Neural crest cell (in vitro differentiated cells): ENCODE data around the gene ALLC. TPM values are rescaled to one million over a fixed set of nuclear protein-coding genes. Genes with fewer than 3 reads are reported as not detected.

Experiments used
- DNase-seq: peaks from one replicate; pipeline ENCODE4 v3.0.0; 2021; ENCODE audit warnings: low read depth, mixed read lengths, low spot score
- H3K27ac Mint-ChIP-seq: one replicate; pipeline ENCODE4 v1.8.0; 2021; ENCODE audit warnings: mild to moderate bottlenecking, mixed read lengths; ENCODE audit not compliant: unreplicated experiment
- H3K27me3 Mint-ChIP-seq: 2 replicates; pipeline ENCODE4 v1.8.0; 2021; ENCODE audit warnings: low read depth, mild to moderate bottlenecking, mixed read lengths
- H3K36me3 Mint-ChIP-seq: 2 replicates; pipeline ENCODE4 v1.8.0; 2021; ENCODE audit warnings: low read depth, mild to moderate bottlenecking, mixed read lengths
- H3K4me1 Mint-ChIP-seq: 2 replicates; pipeline ENCODE4 v1.8.0; 2021; ENCODE audit warnings: mixed read lengths
- H3K4me3 Mint-ChIP-seq: one replicate; pipeline ENCODE4 v1.8.0; 2021; ENCODE audit warnings: mild to moderate bottlenecking, mixed read lengths
- H3K9me3 Mint-ChIP-seq: 2 replicates; pipeline ENCODE4 v1.8.0; 2021; ENCODE audit warnings: mixed read lengths
- CTCF ChIP-seq: fragments of 200-600 bp; sonication (generic); conservative IDR thresholded peaks from 2 replicates; pipeline ENCODE4 v1.5.0; 2021; ENCODE audit warnings: antibody characterized with exemption, mild to moderate bottlenecking
- total RNA-seq: library from RNA; stranded (reverse); gene quantifications from 2 replicates; pipeline ENCODE4 v1.2.1, GENCODE V29; 2021

The ALLC gene
- total RNA-seq, 1 donor from 2014 or later = not detected

DNA sequence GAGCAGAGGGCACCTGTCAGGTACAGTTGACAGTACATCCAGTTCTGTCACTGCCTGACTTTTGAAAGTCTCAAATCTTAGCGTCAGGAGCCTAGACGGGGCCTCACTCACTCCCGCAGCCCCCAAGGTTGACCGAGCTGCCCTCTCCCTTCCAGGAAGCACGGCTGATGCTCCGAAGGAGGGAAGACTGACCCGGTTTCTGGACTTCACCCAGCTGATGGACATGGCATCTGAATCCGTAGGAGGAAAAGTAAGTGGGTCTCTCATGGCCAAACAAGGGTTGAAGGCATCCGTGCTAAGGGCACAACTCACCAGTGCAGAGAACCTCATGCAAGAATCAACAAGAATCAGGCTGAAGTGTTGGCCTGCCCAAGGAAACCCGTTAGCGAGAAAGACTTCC lies 12.9 kb downstream of the ALLC start:
- H3K27me3 Mint-ChIP-seq = no peaks in the 10 kb centered on the region
- no peak overlapping the region for H3K27ac Mint-ChIP-seq
- no peaks in the 10 kb centered on the region for H3K9me3 Mint-ChIP-seq
- DNase-seq = no peak
- H3K36me3 Mint-ChIP-seq = no peaks in the 10 kb centered on the region
- H3K4me1 Mint-ChIP-seq = peaks cover 6% of the 10 kb centered on the region
- no peak overlapping the region for H3K4me3 Mint-ChIP-seq
- no peak for TF ChIP-seq CTCF

DNA sequence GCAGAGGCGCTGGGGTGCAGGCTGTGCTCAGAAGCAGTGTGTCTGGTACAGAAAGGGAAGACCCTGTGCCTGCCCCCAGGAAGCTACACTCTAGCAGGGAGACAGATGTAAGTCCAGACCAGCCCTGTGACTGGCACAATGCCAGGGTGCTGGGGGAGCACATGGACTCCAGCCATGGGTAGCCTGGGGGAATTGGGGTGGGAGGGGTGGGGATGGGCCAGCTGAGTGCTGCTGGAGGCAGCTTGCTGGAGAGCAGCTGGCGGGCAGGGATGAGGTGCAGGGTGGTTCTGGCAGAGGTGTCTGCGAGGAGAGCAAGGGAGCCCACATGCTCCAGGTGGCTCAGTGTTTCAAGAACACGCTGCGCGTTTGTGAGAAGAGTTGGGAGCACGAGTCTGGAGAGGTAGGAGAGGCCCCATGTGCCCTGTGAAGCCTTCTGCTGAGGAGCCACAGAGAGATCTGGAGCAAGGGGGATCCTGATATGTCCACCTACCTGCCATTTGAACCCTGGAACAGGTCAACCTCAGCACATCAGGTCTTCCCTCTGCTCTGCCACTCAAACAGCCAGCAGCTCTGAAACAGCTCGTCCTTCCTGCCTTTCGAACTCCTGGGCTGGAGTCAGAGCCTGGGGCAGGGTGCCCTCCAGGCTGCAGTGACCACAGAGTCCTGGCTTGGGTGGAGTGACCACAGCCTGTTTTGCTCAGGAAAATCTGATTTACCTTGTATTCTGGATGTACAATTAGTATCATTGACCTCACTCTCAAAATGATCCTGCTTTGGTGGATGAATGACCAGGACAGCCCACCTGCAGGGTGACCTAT lies 15.1 kb downstream of the ALLC start:
- Mint-ChIP-seq H3K36me3 (no peaks in the 10 kb centered on the region), H3K27me3 (no peaks in the 10 kb centered on the region), H3K4me3 (no peak overlapping the region), H3K4me1 (no peaks in the 10 kb centered on the region), H3K27ac (no peak overlapping the region), H3K9me3 (no peaks in the 10 kb centered on the region)
- no peak for TF ChIP-seq CTCF
- DNase-seq = no peak

GRCh38 chr2:3674066-3674845 lies 16.3 kb downstream of the ALLC start:
- Mint-ChIP-seq H3K36me3 (no peaks in the 10 kb centered on the region), H3K27ac (no peak overlapping the region), H3K4me1 (no peaks in the 10 kb centered on the region), H3K9me3 (no peaks in the 10 kb centered on the region), H3K27me3 (no peaks in the 10 kb centered on the region), H3K4me3 (no peak overlapping the region)
- TF ChIP-seq CTCF = no peak
- no peak for DNase-seq

- Mint-ChIP-seq H3K27me3 (no peaks in the 10 kb centered on the region), H3K9me3 (no peaks in the 10 kb centered on the region), H3K4me1 (no peaks in the 10 kb centered on the region), H3K4me3 (no peak overlapping the region), H3K27ac (no peak overlapping the region), H3K36me3 (no peaks in the 10 kb centered on the region)
- TF ChIP-seq CTCF = no peak
- no peak for DNase-seq
These were observed 17.7 kb downstream of the ALLC start for GRCh38 chr2:3675687-3676086.

DNA sequence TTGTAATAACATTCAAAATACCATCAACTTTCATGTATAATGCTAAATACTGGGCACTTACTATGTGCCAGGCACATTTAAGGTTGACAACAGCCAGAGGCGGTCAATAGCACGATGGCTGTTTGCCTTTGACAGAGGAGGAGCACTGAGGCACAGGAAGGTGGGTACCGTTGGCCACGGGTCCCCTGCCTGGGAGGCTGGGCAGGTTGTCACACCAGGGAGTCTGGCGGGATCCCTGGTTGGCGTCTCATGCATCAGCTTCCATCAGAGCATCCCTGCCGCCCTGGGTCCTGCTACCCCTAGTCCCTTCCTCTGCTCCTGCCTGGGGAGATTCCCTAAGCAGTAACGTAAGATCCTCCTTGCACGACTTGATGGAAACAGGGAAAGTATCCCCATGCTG lies 19.4 kb downstream of the ALLC start:
- Mint-ChIP-seq H3K27me3 (no peaks in the 10 kb centered on the region), H3K9me3 (no peaks in the 10 kb centered on the region), H3K36me3 (no peaks in the 10 kb centered on the region), H3K4me1 (no peaks in the 10 kb centered on the region), H3K27ac (no peak overlapping the region), H3K4me3 (no peak overlapping the region)
- no peak for DNase-seq
- TF ChIP-seq CTCF = no peak
